GM21529 (cell line): ENCODE data around the gene ZDHHC6.
"Not testable (repeated sequence)": the region's sequence is repeated elsewhere in the genome, so short reads cannot be mapped to it uniquely, and the experiment has no call there.

Experiments used
- ATAC-seq: cut with Tn5 transposase; IDR thresholded peaks from one replicate; pipeline ENCODE4 v1.9.1; 2021; ENCODE audit not compliant: unreplicated experiment

Gene ZDHHC6

GRCh38 chr10:112393341-112393740 lies 53.4 kb downstream of the ZDHHC6 start:
- ATAC-seq = no peak

GRCh38 chr10:112390125-112390703 lies 56.5 kb downstream of the ZDHHC6 start:
- ATAC-seq = no peak

- peak; percentile 88 for ATAC-seq
Observed at GRCh38 chr10:112389271-112389822, 57.4 kb downstream of the ZDHHC6 start.

- no peak for ATAC-seq
Observed at GRCh38 chr10:112388548-112388947, 58.2 kb downstream of the ZDHHC6 start.

- ATAC-seq = not testable (repeated sequence)
Observed at GRCh38 chr10:112388056-112388455, 58.7 kb downstream of the ZDHHC6 start.

GRCh38 chr10:112385201-112385600 lies 61.5 kb downstream of the ZDHHC6 start:
- ATAC-seq = no peak

GRCh38 chr10:112384141-112384540 lies 62.6 kb downstream of the ZDHHC6 start:
- no peak for ATAC-seq

- ATAC-seq = no peak
Observed at GRCh38 chr10:112383325-112383724, 63.4 kb downstream of the ZDHHC6 start.

- no peak for ATAC-seq
Observed at GRCh38 chr10:112382515-112383235, 64.0 kb downstream of the ZDHHC6 start.
